Stimulated activated CD4-positive, alpha-beta T cell treated with anti-CD3 and anti-CD28 coated beads, Interleukin-4, amount 100 ng/mL, for 1 hour (primary cell): ENCODE results near the gene EXD1.
"Not testable (repeated sequence)": the region's sequence is repeated elsewhere in the genome, so short reads cannot be mapped to it uniquely, and the experiment has no call there.

Experiments used
- DNase-seq: peaks from one replicate; pipeline ENCODE4 v3.0.0-alpha.2; 2020

EXD1 gene

GRCh38 chr15:41139112-41139511 is 91.4 kb downstream of the EXD1 start:
- DNase-seq: not testable (repeated sequence)

- not testable (repeated sequence) for DNase-seq
These were observed 95.0 kb downstream of the EXD1 start for GRCh38 chr15:41135580-41135979.

GRCh38 chr15:41133454-41133853 is 97.1 kb downstream of the EXD1 start:
- DNase-seq: no peak
